Glutamatergic neuron (in vitro differentiated cells): ENCODE results near the gene RICTOR. TPM values are rescaled to one million over a fixed set of nuclear protein-coding genes. Genes with fewer than 3 reads are reported as not detected.
"Not testable (repeated sequence)": the region's sequence is repeated elsewhere in the genome, so short reads cannot be mapped to it uniquely, and the experiment has no call there.

Experiments
- DNase-seq: peaks from one replicate; pipeline ENCODE4 v3.0.0; 2022
- H3K27ac Mint-ChIP-seq: one replicate; pipeline ENCODE4 v1.8.0; 2020; ENCODE audit warnings: mild to moderate bottlenecking, mixed read lengths, inconsistent platforms; ENCODE audit not compliant: unreplicated experiment
- H3K27me3 Mint-ChIP-seq: one replicate; pipeline ENCODE4 v1.8.0; 2020; ENCODE audit warnings: mild to moderate bottlenecking, moderate library complexity, mixed read lengths, inconsistent platforms; ENCODE audit not compliant: unreplicated experiment
- H3K36me3 Mint-ChIP-seq: one replicate; pipeline ENCODE4 v1.8.0; 2020; ENCODE audit warnings: mild to moderate bottlenecking, mixed read lengths, inconsistent platforms; ENCODE audit not compliant: unreplicated experiment
- H3K4me1 Mint-ChIP-seq: one replicate; pipeline ENCODE4 v1.8.0; 2020; ENCODE audit warnings: mild to moderate bottlenecking, low read depth, mixed read lengths, inconsistent platforms; ENCODE audit not compliant: unreplicated experiment
- H3K4me3 Mint-ChIP-seq: one replicate; pipeline ENCODE4 v1.8.0; 2020; ENCODE audit warnings: mild to moderate bottlenecking, mixed read lengths, inconsistent platforms; ENCODE audit not compliant: unreplicated experiment
- H3K9me3 Mint-ChIP-seq: one replicate; pipeline ENCODE4 v1.8.0; 2020; ENCODE audit warnings: mild to moderate bottlenecking, moderate library complexity, mixed read lengths, inconsistent platforms; ENCODE audit not compliant: unreplicated experiment
- CTCF ChIP-seq: fragments of 200-600 bp; sonication (generic); IDR thresholded peaks from one replicate; pipeline ENCODE4 v1.5.0; 2021; ENCODE audit not compliant: partially characterized antibody, unreplicated experiment
- total RNA-seq: library from RNA; stranded (reverse); fragmentation: NEBNext Ultra II Directional; extraction: Animal tissue kit (Norgen Biotek cat#: 25700); gene quantifications from one replicate; pipeline ENCODE4 v1.2.1, GENCODE V29; 2021; ENCODE audit not compliant: unreplicated experiment

Gene RICTOR
- total RNA-seq, 1 donor from 2014 or later = 39.3 TPM

- no peaks in the 10 kb centered on the region for H3K4me1 Mint-ChIP-seq
- no peaks in the 10 kb centered on the region for H3K27me3 Mint-ChIP-seq
- TF ChIP-seq CTCF = no peak
- no peak overlapping the region for H3K27ac Mint-ChIP-seq
- peaks cover 1% of the 10 kb centered on the region for H3K9me3 Mint-ChIP-seq
- no peak for DNase-seq
- no peak overlapping the region for H3K4me3 Mint-ChIP-seq
- H3K36me3 Mint-ChIP-seq = no peaks in the 10 kb centered on the region
Observed at GRCh38 chr5:39049315-39049714, 24.9 kb downstream of the RICTOR start.

GRCh38 chr5:39040875-39041274, 33.3 kb downstream of the RICTOR start:
- Mint-ChIP-seq H3K36me3 (peaks cover under 1% of the 10 kb centered on the region), H3K9me3 (peaks cover 4% of the 10 kb centered on the region), H3K4me3 (no peak overlapping the region), H3K27ac (no peak overlapping the region), H3K4me1 (no peaks in the 10 kb centered on the region), H3K27me3 (no peaks in the 10 kb centered on the region)
- TF ChIP-seq CTCF = no peak
- no peak for DNase-seq

DNA sequence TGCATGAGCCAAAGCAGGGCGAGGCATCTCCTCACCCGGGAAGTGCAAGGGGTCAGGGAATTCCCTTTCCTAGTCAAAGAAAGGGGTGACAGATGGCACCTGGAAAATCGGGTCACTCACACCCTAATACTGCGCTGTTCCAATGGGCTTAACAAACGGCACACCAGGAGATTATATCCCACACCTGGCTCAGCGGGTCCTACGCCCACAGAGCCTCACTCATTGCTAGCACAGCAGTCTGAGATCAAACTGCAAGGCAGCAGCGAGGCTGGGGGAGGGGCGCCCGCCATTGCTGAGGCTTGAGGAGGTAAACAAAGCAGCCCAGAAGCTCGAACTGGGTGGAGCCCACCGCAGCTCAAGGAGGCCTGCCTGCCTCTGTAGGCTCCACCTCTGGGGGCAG, 39.7 kb downstream of the RICTOR start:
- not testable (repeated sequence) for H3K27me3 Mint-ChIP-seq, H3K4me3 Mint-ChIP-seq, DNase-seq, H3K36me3 Mint-ChIP-seq, H3K4me1 Mint-ChIP-seq, H3K27ac Mint-ChIP-seq
- peaks cover 12% of the 10 kb centered on the region for H3K9me3 Mint-ChIP-seq

GRCh38 chr5:39031041-39031440, 43.2 kb downstream of the RICTOR start:
- Mint-ChIP-seq H3K4me1 (no peaks in the 10 kb centered on the region), H3K36me3 (peaks cover 13% of the 10 kb centered on the region), H3K9me3 (peaks cover 12% of the 10 kb centered on the region), H3K4me3 (no peak overlapping the region), H3K27ac (no peak overlapping the region), H3K27me3 (no peaks in the 10 kb centered on the region)
- no peak for TF ChIP-seq CTCF
- no peak for DNase-seq

DNA sequence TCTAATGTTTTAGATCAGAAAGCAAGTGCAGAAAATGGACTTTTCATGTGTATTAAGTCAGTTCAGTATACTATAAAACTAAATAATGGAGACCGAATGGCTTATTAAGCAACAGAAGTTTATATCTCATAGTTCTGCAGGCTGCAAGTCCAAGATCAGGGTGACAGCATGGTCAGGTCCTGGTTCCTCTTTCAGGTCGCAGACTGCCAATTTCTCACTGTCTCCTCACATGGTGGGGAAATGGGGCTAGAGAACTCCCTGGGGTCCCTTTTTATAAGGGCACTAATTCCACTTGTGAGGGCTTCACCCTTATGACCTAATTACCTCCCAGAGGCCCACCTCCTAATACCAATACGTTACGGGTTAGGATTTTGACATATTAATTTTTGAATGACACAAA, 48.7 kb downstream of the RICTOR start:
- H3K4me3 Mint-ChIP-seq = no peak overlapping the region
- H3K27ac Mint-ChIP-seq = no peak overlapping the region

More for the DNA sequence above, 48.7 kb downstream of the RICTOR start:
- Mint-ChIP-seq H3K4me1 (peaks cover 9% of the 10 kb centered on the region), H3K27me3 (no peaks in the 10 kb centered on the region), H3K9me3 (peaks cover 3% of the 10 kb centered on the region), H3K36me3 (peaks cover 6% of the 10 kb centered on the region)
- DNase-seq = no peak
- TF ChIP-seq CTCF = no peak
